ENCODE measurements around the gene JAM3.

GRCh38 chr11:134120921-134121526 lies 52.2 kb downstream of the JAM3 start:
- TF ChIP-seq CTCF (IDR thresholded peaks at IDR 0.05) (no peak), POLR2AphosphoS5 (IDR thresholded peaks at IDR 0.05; ENCODE audit: low read depth, low read length) (no peak), SIN3A (IDR thresholded peaks at IDR 0.05; ENCODE audit: borderline replicate concordance, insufficient read depth, low read depth, low read length) (no peak), REST (IDR thresholded peaks at IDR 0.05; ENCODE audit: insufficient read depth in 1 of 2, low read depth in 2 of 2, low read length in 1 of 2) (no peak), TCF7L2 (IDR thresholded peaks at IDR 0.05; ENCODE audit: low read depth, low read length) (no peak)
